CD4-positive, alpha-beta T cell (primary cell): ENCODE measurements around the gene CCDC70. TPM values are rescaled to one million over a fixed set of nuclear protein-coding genes. Genes with fewer than 3 reads are reported as not detected.

Experiments
- ATAC-seq: fragments of 200-7000 bp; cut with Tn5 transposase; one replicate; pipeline ENCODE4 v1.10.0; 2022; ENCODE audit warnings: mild to moderate bottlenecking; ENCODE audit not compliant: poor library complexity
- CTCF ChIA-PET: fragments of 350-600 bp; sonication (Branson Sonifier 250); formaldehyde crosslinking; loops from one replicate; lab custom pipeline; 2021; ENCODE audit warnings: antibody characterized with exemption, inconsistent platforms; lab: Charles Lee
- POLR2A ChIA-PET: fragments of 350-600 bp; sonication (Branson Sonifier 250); formaldehyde crosslinking; loops from one replicate; lab custom pipeline; 2021; ENCODE audit warnings: antibody characterized with exemption, inconsistent platforms; lab: Charles Lee
- DNase-seq, 14 experiments: peaks; one replicate each; pipeline ENCODE4 v3.0.0-alpha.2; 2013 to 2020; ENCODE audit warnings: mixed read lengths in 2 of 14
- H3K27ac ChIP-seq, 2 donors: one replicate each; pipeline versions ENCODE4 v1.5.1 to v1.7.0; 2013; ENCODE audit warnings: low read length in 2 of 2, low read depth in 1 of 2, mild to moderate bottlenecking in 1 of 2
- H3K27me3 ChIP-seq, 2 experiments: 1 replicate in 1 of 2; 2 replicates in 1 of 2; pipeline versions ENCODE4 v1.6.1 to v1.7.0; 2013; ENCODE audit warnings: low read length in 2 of 2, control low read depth in 1 of 2, mild to moderate bottlenecking in 1 of 2, moderate library complexity in 1 of 2; ENCODE audit not compliant: insufficient read depth in 2 of 2, control insufficient read depth in 1 of 2
- H3K36me3 ChIP-seq: one replicate; pipeline ENCODE4 v1.6.1; 2013; ENCODE audit warnings: low read length, control low read depth; ENCODE audit not compliant: insufficient read depth
- H3K4me1 ChIP-seq: one replicate; pipeline ENCODE4 v1.6.1; 2013; ENCODE audit warnings: low read length, control low read depth; ENCODE audit not compliant: insufficient read depth
- H3K4me3 ChIP-seq: one replicate; pipeline ENCODE4 v1.5.1; 2013; ENCODE audit warnings: mild to moderate bottlenecking, low read length, moderate library complexity
- H3K9me3 ChIP-seq, 2 experiments: 1 replicate in 1 of 2; 2 replicates in 1 of 2; pipeline versions ENCODE4 v1.6.1 to v1.7.0; 2013; ENCODE audit warnings: low read length in 2 of 2, mild to moderate bottlenecking in 2 of 2, control low read depth in 1 of 2, moderate library complexity in 1 of 2; ENCODE audit not compliant: control insufficient read depth in 1 of 2, insufficient read depth in 1 of 2
- H3K27ac Mint-ChIP-seq: one replicate; pipeline ENCODE4 v1.8.0; 2020; ENCODE audit warnings: mixed read lengths
- H3K27me3 Mint-ChIP-seq: one replicate; pipeline ENCODE4 v1.8.0; 2021; ENCODE audit warnings: mixed read lengths
- H3K36me3 Mint-ChIP-seq: one replicate; pipeline ENCODE4 v1.8.0; 2021; ENCODE audit warnings: low read depth, mixed read lengths
- H3K4me1 Mint-ChIP-seq: one replicate; pipeline ENCODE4 v1.8.0; 2021; ENCODE audit warnings: low read depth, mixed read lengths
- H3K4me3 Mint-ChIP-seq: one replicate; pipeline ENCODE4 v1.8.0; 2020; ENCODE audit warnings: mild to moderate bottlenecking, mixed read lengths
- H3K9me3 Mint-ChIP-seq: one replicate; pipeline ENCODE4 v1.8.0; 2020; ENCODE audit warnings: mixed read lengths
- intact Hi-C, 2 experiments: fragments of 100-400 bp; cut with DNase I in 1 of 2; cut with micrococcal nuclease in 1 of 2; formaldehyde crosslinking; loops; one replicate each; pipeline versions ENCODE4 v1.15.1 to v1.9.0; 2023 to 2025; cut with DNase I, micrococcal nuclease
- total RNA-seq, 174 experiments: library from RNA in 2 of 174; stranded (reverse) in 2 of 174; gene quantifications; one replicate each; pipeline ENCODE4 v1.2.3 and lab custom pipeline; 2021 to 2026
- TF ChIP-seq, protein P1 (sequence below): fragments of 200-600 bp; IDR thresholded peaks from one replicate; pipeline ENCODE4 v1.8.0; 2022; ENCODE audit warnings: antibody characterized with exemption, mild to moderate bottlenecking

CCDC70 gene
- total RNA-seq, 2 experiments from 2014 or later: not detected

DNA sequence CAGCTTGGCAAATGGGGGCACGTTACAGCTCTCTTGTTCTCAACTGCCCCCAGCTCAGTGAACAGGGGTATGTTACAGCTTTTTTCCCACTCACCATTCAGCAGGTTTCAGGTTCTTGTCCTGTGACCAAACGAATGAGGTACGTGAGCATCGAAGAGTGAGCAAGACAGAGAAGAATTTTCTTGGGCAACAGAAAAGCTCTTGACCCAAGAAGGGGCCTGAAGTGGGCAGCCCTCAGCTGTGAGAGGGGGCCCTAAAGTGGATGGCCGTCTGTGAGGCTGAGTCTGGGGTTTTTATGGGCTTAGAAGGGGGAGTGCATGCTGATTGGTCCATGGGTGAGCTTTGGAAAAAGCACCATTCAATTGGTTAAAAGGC lies 21.4 kb downstream of the CCDC70 start:
- TF ChIP-seq, protein P1, sequence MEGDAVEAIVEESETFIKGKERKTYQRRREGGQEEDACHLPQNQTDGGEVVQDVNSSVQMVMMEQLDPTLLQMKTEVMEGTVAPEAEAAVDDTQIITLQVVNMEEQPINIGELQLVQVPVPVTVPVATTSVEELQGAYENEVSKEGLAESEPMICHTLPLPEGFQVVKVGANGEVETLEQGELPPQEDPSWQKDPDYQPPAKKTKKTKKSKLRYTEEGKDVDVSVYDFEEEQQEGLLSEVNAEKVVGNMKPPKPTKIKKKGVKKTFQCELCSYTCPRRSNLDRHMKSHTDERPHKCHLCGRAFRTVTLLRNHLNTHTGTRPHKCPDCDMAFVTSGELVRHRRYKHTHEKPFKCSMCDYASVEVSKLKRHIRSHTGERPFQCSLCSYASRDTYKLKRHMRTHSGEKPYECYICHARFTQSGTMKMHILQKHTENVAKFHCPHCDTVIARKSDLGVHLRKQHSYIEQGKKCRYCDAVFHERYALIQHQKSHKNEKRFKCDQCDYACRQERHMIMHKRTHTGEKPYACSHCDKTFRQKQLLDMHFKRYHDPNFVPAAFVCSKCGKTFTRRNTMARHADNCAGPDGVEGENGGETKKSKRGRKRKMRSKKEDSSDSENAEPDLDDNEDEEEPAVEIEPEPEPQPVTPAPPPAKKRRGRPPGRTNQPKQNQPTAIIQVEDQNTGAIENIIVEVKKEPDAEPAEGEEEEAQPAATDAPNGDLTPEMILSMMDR: no peak
- CTCF ChIA-PET: no interaction called here
- no peaks in the 10 kb centered on the region for H3K27me3 ChIP-seq
- no peaks in the 10 kb centered on the region for H3K4me1 ChIP-seq
- DNase-seq (no peak), ATAC-seq (no peak)
- no peak overlapping the region for H3K4me3 Mint-ChIP-seq
- no peaks in the 10 kb centered on the region for H3K4me1 Mint-ChIP-seq
- intact Hi-C loops: no loop called here
- POLR2A ChIA-PET: no interaction called here
- no peak overlapping the region for H3K27ac Mint-ChIP-seq
- H3K27me3 Mint-ChIP-seq: no peaks in the 10 kb centered on the region
- H3K27ac ChIP-seq: no peak overlapping the region
- no peaks in the 10 kb centered on the region for H3K36me3 ChIP-seq
- H3K36me3 Mint-ChIP-seq: no peaks in the 10 kb centered on the region
- H3K9me3 Mint-ChIP-seq: peaks cover 5% of the 10 kb centered on the region
- no peak overlapping the region for H3K4me3 ChIP-seq
- H3K9me3 ChIP-seq: peaks cover 6 to 13% of the 10 kb centered on the region in 2 experiments

DNA sequence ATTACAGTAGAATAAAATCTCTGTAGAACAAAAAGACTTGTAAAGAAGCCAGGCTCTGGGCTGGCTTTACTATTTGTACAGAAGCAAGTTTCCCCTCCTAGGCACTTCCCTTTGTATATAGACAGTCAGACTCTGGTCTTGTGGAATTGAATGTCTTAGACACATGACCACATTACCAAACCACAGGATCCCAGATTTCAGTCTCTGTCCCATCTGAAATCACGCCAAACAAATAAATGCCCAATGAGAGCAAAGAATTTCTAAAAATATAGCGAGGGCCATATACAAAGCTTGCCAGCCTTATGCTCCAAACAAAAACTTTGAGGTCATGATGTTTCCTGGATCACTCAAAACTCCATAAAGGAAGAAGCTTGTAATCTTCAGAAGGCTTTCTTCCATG lies 23.9 kb downstream of the CCDC70 start:
- Mint-ChIP-seq H3K27ac (no peak overlapping the region), H3K9me3 (peaks cover 5% of the 10 kb centered on the region), H3K27me3 (no peaks in the 10 kb centered on the region), H3K4me3 (no peak overlapping the region), H3K36me3 (no peaks in the 10 kb centered on the region), H3K4me1 (no peaks in the 10 kb centered on the region)
- ChIA-PET POLR2A (no interaction called here), CTCF (interaction anchor here (1.5 kb wide), 1 partner anchor 10 kb away, joined by 3 read pairs; no protein-coding TSS in a partner anchor)
- TF ChIP-seq, protein P1: no peak
- Histone ChIP-seq H3K4me3 (no peak overlapping the region), H3K4me1 (no peaks in the 10 kb centered on the region), H3K27ac (no peak overlapping the region), H3K9me3 (peaks cover 6 to 13% of the 10 kb centered on the region in 2 experiments), H3K27me3 (no peaks in the 10 kb centered on the region), H3K36me3 (no peaks in the 10 kb centered on the region)
- intact Hi-C loops: no loop called here
- ATAC-seq (no peak), DNase-seq (no peak)

DNA sequence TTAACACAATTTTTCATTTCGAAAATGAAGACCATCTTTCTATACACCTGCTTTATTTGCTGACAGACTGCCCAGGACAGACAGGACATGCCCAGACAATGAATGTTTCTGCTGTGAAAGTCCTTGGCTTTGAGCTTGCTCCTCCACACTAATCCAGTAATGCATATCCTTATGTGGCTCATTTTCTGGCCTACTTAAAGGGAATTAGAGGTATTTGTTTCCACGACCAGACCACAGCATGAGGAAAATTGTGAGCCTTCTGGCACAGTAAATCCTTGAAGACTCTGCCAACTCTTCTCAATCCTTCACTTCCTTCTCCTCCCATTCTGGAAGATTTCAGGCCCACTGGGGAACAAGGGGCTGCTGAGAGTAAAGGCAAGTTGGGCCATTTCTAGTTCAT lies 25.7 kb downstream of the CCDC70 start:
- Histone ChIP-seq H3K9me3 (peaks cover 6 to 9% of the 10 kb centered on the region in 2 experiments), H3K27ac (no peak overlapping the region), H3K4me1 (no peaks in the 10 kb centered on the region), H3K36me3 (no peaks in the 10 kb centered on the region), H3K4me3 (no peak overlapping the region), H3K27me3 (no peaks in the 10 kb centered on the region)
- H3K4me3 Mint-ChIP-seq: no peak overlapping the region
- H3K9me3 Mint-ChIP-seq: peaks cover 2% of the 10 kb centered on the region
- intact Hi-C loops: no loop called here
- ATAC-seq: no peak
- CTCF ChIA-PET: no interaction called here
- TF ChIP-seq, protein P1: no peak
- no peaks in the 10 kb centered on the region for H3K36me3 Mint-ChIP-seq
- no peak overlapping the region for H3K27ac Mint-ChIP-seq
- no peaks in the 10 kb centered on the region for H3K27me3 Mint-ChIP-seq
- POLR2A ChIA-PET: no interaction called here
- H3K4me1 Mint-ChIP-seq: no peaks in the 10 kb centered on the region
- no peak for DNase-seq
